ENCODE measurements around the gene C3orf33.

- TF ChIP-seq CTCF (IDR thresholded peaks at IDR 0.05) = no peak
- no peak for TF ChIP-seq POLR2A (IDR thresholded peaks at IDR 0.05)
- no peak for TF ChIP-seq POLR2AphosphoS5 (IDR thresholded peaks at IDR 0.05)
- TF ChIP-seq EP300 (IDR thresholded peaks at IDR 0.05; ENCODE audit: low read depth) = no peak
Measured at GRCh38 chr3:155791190-155791589, 14.9 kb downstream of the C3orf33 start.
